Endothelial cell of umbilical vein (primary cell): ENCODE results near the gene NKAIN4. TPM values are rescaled to one million over a fixed set of nuclear protein-coding genes. Genes with fewer than 3 reads are reported as not detected.

Source experiments
- BruUV-seq: library from RNA; stranded (reverse); fragments of 400-500 nt; replicated peaks from 2 replicates; lab custom pipeline; 2021; lab: Mats Ljungman, UMichigan
- CTCF ChIA-PET: fragments of 300-600, 350-600 bp; sonication (Branson Sonifier 250); formaldehyde crosslinking; loops from one replicate; lab custom pipeline; 2021; ENCODE audit warnings: antibody characterized with exemption, inconsistent platforms; lab: Charles Lee
- POLR2A ChIA-PET: fragments of 300-600, 350-600 bp; sonication (Branson Sonifier 250); formaldehyde crosslinking; loops from one replicate; lab custom pipeline; 2021; ENCODE audit warnings: antibody characterized with exemption, inconsistent platforms; lab: Charles Lee
- DNase-seq: peaks from one replicate; pipeline ENCODE4 v3.0.0-alpha.2; 2011; ENCODE audit warnings: low read depth, low spot score
- FAIRE-seq: peaks from 2 replicates; lab custom pipeline; 2011; peaks lifted over from hg19 to GRCh38; lab: Jason Lieb, UNC
- H2AFZ ChIP-seq: 2 replicates; pipeline ENCODE4 v1.6.0; 2012; ENCODE audit warnings: low read depth, low read length, control low read depth, inconsistent platforms
- H3K27ac ChIP-seq: 2 replicates; pipeline ENCODE4 v1.5.1; 2011; ENCODE audit warnings: low read depth, mild to moderate bottlenecking, control low read depth, low read length, moderate library complexity; ENCODE audit not compliant: insufficient read depth
- H3K27me3 ChIP-seq, 2 experiments: 2 replicates each; pipeline versions ENCODE4 v1.6.0 to v1.6.1; 2011; ENCODE audit warnings: low read length in 2 of 2, mixed read lengths in 1 of 2; ENCODE audit not compliant: control insufficient read depth in 2 of 2, insufficient read depth in 2 of 2
- H3K36me3 ChIP-seq, 2 experiments: 2 replicates in 1 of 2; 3 replicates in 1 of 2; pipeline ENCODE4 v1.5.1; 2011; ENCODE audit warnings: low read length in 2 of 2, mild to moderate bottlenecking in 1 of 2, moderate library complexity in 1 of 2; ENCODE audit not compliant: control insufficient read depth in 2 of 2, insufficient read depth in 2 of 2; ENCODE audit errors: extremely low read depth in 1 of 2
- H3K4me1 ChIP-seq: 3 replicates; pipeline ENCODE4 v1.5.1; 2011; ENCODE audit warnings: mild to moderate bottlenecking, low read length; ENCODE audit not compliant: control insufficient read depth, insufficient read depth; ENCODE audit errors: extremely low read depth
- H3K4me2 ChIP-seq: 2 replicates; pipeline ENCODE4 v1.6.1; 2011; ENCODE audit warnings: low read length, control low read depth, mixed read lengths; ENCODE audit not compliant: insufficient read depth
- H3K4me3 ChIP-seq, 3 experiments: fragments of 200-600 bp in 1 of 3; sonication (generic), shearing (Covaris generic) in 1 of 3; replicated peaks in 1 of 3; 2 replicates each; pipeline ENCODE4 v1.5.1; 2011 to 2016; ENCODE audit warnings: control low read depth in 3 of 3, low read length in 3 of 3, mild to moderate bottlenecking in 2 of 3, inconsistent platforms in 1 of 3, low read depth in 1 of 3, moderate library complexity in 1 of 3; ENCODE audit not compliant: insufficient read depth in 1 of 3
- H3K79me2 ChIP-seq: 2 replicates; pipeline ENCODE4 v1.6.0; 2012; ENCODE audit warnings: low read length, inconsistent platforms; ENCODE audit not compliant: control insufficient read depth, insufficient read depth
- H3K9ac ChIP-seq: replicated peaks from 2 replicates; pipeline ENCODE3; 2011; ENCODE audit warnings: low read length, control low read depth; ENCODE audit not compliant: insufficient read depth; ENCODE audit errors: extremely low read depth
- H3K9me1 ChIP-seq: replicated peaks from 3 replicates; pipeline ENCODE4 v1.6.0; 2011; ENCODE audit warnings: mild to moderate bottlenecking, low read length; ENCODE audit not compliant: control insufficient read depth, insufficient read depth; ENCODE audit errors: extremely low read depth
- H3K9me3 ChIP-seq: replicated peaks from 2 replicates; pipeline ENCODE4 v1.5.1; 2012; ENCODE audit warnings: low read length, inconsistent platforms; ENCODE audit not compliant: control insufficient read depth, insufficient read depth
- H4K20me1 ChIP-seq: replicated peaks from 2 replicates; pipeline ENCODE3; 2011; ENCODE audit warnings: mild to moderate bottlenecking, low read length; ENCODE audit not compliant: control insufficient read depth, insufficient read depth; ENCODE audit errors: extremely low read depth
- CTCF ChIP-seq, 2 donors: IDR thresholded peaks; 1 replicate in 1 of 2; 2 replicates in 1 of 2; pipeline ENCODE4 v1.5.1; 2011; ENCODE audit warnings: low read length in 2 of 2, mild to moderate bottlenecking in 2 of 2, moderate library complexity in 2 of 2, control low read depth in 1 of 2, inconsistent platforms in 1 of 2, low read depth in 1 of 2; ENCODE audit not compliant: insufficient read depth in 1 of 2; ENCODE audit errors: extremely low read depth in 1 of 2
- GATA2 ChIP-seq: IDR thresholded peaks from 2 replicates; pipeline ENCODE4 v1.7.0; 2011; ENCODE audit warnings: low read depth, mild to moderate bottlenecking, moderate library complexity, mixed read lengths, low read length; ENCODE audit not compliant: insufficient read length, insufficient read depth
- JUN ChIP-seq: IDR thresholded peaks from 2 replicates; pipeline ENCODE4 v1.6.1; 2011; ENCODE audit warnings: borderline replicate concordance, low read depth; ENCODE audit not compliant: insufficient read length, insufficient read depth
- MAX ChIP-seq: IDR thresholded peaks from 2 replicates; pipeline ENCODE4 v1.6.1; 2011; ENCODE audit not compliant: insufficient read depth, insufficient read length
- MYC ChIP-seq: IDR thresholded peaks from one replicate; pipeline ENCODE4 v1.6.1; 2011; ENCODE audit warnings: mild to moderate bottlenecking, low read depth, low read length
- dilution Hi-C: fragments of 300-500 bp; cut with MboI; formaldehyde crosslinking; loops from one replicate; pipeline ENCODE4 v1.15.0; 2019; ENCODE audit warnings: low sequenced_read_pairs; ENCODE audit not compliant: extremely low pct_ligation_motif_present
- intact Hi-C: fragments of 100-400 bp; cut with micrococcal nuclease; formaldehyde crosslinking; loops from one replicate; pipeline ENCODE4 v1.10.0; 2022
- polyA plus RNA-seq, 4 experiments: library from polyadenylated mRNA; depleted of rRNA in 3 of 4; stranded (reverse) in 3 of 4; unstranded in 1 of 4; fragments of >200 nt; gene quantifications; 2 replicates each; pipeline versions ENCODE4 v1.2.1 to v1.2.3, GENCODE V29; 2011 to 2012; ENCODE audit warnings: missing spikeins in 1 of 4
- total RNA-seq: library from RNA; stranded (reverse); gene quantifications from 2 replicates; pipeline ENCODE4 v1.2.3, GENCODE V29; 2021

Gene NKAIN4
- total and polyA plus RNA-seq, 2 donors (not counting 3 experiments of a cell fraction or from before 2014, with no cell fraction given) = 0.04 TPM; not detected in 1

- Histone ChIP-seq H3K9me1 (no peaks in the 10 kb centered on the region), H3K79me2 (no peaks in the 10 kb centered on the region), H3K9ac (no peak overlapping the region), H3K9me3 (no peaks in the 10 kb centered on the region), H3K36me3 (no peaks in the 10 kb centered on the region), H2AFZ (no peak overlapping the region), H3K4me3 (no peak overlapping the region), H3K27me3 (peaks cover 35% of the 10 kb centered on the region in 2 experiments), H3K4me2 (no peak overlapping the region), H4K20me1 (no peaks in the 10 kb centered on the region), H3K4me1 (no peaks in the 10 kb centered on the region), H3K27ac (no peak overlapping the region)
- intact Hi-C loops = no loop called here
- dilution Hi-C loops = no loop called here
- no peak for TF ChIP-seq JUN
- TF ChIP-seq MYC = no peak
- no peak for TF ChIP-seq CTCF (IDR thresholded peaks at IDR 0.05; ENCODE audit: extremely low read depth in 1 of 2, insufficient read depth in 1 of 2, low read depth in 1 of 2, low read length in 2 of 2)
- TF ChIP-seq MAX = no peak
- no peak for TF ChIP-seq GATA2
- FAIRE-seq (no peak), DNase-seq (no peak)
- no TSS peak for BruUV-seq
- CTCF ChIA-PET = interaction anchor here (5.0 kb wide), 1 partner anchor 28 kb away, joined by 36 read pairs; no protein-coding TSS in a partner anchor
- POLR2A ChIA-PET = no interaction called here
Measured at GRCh38 chr20:63252284-63252711, 2.0 kb downstream of the NKAIN4 start.
